A673 (cell line): ENCODE measurements around the gene PHF20.

Experiments used
- CTCF ChIP-seq: fragments of 300-800, 200-600 bp; sonication (generic); conservative IDR thresholded peaks from 2 replicates; pipeline ENCODE4 v1.5.1; 2017; ENCODE audit warnings: low read depth, mild to moderate bottlenecking, antibody characterized with exemption, low read length, moderate library complexity, mixed read lengths
- EZH2 ChIP-seq: fragments of 200-600 bp; sonication (generic); IDR thresholded peaks from 2 replicates; pipeline ENCODE4 v1.6.1; 2017; ENCODE audit warnings: borderline replicate concordance, low read depth, mild to moderate bottlenecking, mixed read lengths, antibody characterized with exemption, low read length; ENCODE audit not compliant: poor library complexity, severe bottlenecking

GRCh38 chr20:35831029-35831428 is 59.2 kb downstream of the PHF20 start:
- TF ChIP-seq CTCF (no peak), EZH2 (no peak)
